ENCODE data around the gene ACER3.
"Not testable (repeated sequence)": the region's sequence is repeated elsewhere in the genome, so short reads cannot be mapped to it uniquely, and the experiment has no call there.

Gene ACER3

GRCh38 chr11:76892306-76892705, 31.6 kb downstream of the ACER3 start:
- Histone ChIP-seq H3K4me3 (ENCODE audit: low read depth in 1 of 2, low read length in 1 of 2) (no peak overlapping the region), H3K36me3 (no peaks in the 10 kb centered on the region), H3K27me3 (no peaks in the 10 kb centered on the region), H3K9me3 (no peaks in the 10 kb centered on the region), H3K4me1 (ENCODE audit: control insufficient read depth in 1 of 2, insufficient read depth in 1 of 2, low read depth in 1 of 2, low read length in 1 of 2) (no peaks in the 10 kb centered on the region), H3K27ac (no peak overlapping the region)
- TF ChIP-seq CTCF (IDR thresholded peaks at IDR 0.05): no peak

DNA sequence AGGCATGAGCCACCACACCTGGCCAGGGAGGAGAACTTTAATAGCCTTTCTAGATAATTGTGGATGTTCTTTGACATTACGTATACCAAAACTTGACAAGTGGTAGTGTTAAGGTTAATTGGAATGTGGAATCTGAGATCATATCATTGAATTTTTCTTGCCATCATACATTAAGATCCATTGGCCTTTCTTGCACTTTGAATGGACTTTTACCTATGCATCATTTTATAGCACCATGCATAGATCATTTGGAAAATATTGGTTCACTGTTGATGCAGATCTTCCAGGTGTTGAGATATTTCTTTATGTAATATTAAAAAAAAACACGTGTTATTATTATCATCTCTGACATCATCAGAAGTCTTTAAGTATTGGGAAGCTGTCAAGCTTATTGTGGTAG, 36.5 kb downstream of the ACER3 start:
- Histone ChIP-seq H3K4me1 (ENCODE audit: control insufficient read depth in 1 of 2, insufficient read depth in 1 of 2, low read depth in 1 of 2, low read length in 1 of 2) (peaks cover 2 to 4% of the 10 kb centered on the region in 2 experiments), H3K27ac (no peak overlapping the region), H3K4me3 (ENCODE audit: low read depth in 1 of 2, low read length in 1 of 2) (no peak overlapping the region), H3K27me3 (no peaks in the 10 kb centered on the region), H3K9me3 (no peaks in the 10 kb centered on the region), H3K36me3 (no peaks in the 10 kb centered on the region)
- no peak for TF ChIP-seq CTCF (IDR thresholded peaks at IDR 0.05)

- peaks cover 7 to 8% of the 10 kb centered on the region in 2 experiments for H3K4me1 ChIP-seq (ENCODE audit: control insufficient read depth in 1 of 2, insufficient read depth in 1 of 2, low read depth in 1 of 2, low read length in 1 of 2)
- no peak overlapping the region for H3K4me3 ChIP-seq (ENCODE audit: low read depth in 1 of 2, low read length in 1 of 2)
- no peak overlapping the region for H3K27ac ChIP-seq
- TF ChIP-seq CTCF (IDR thresholded peaks at IDR 0.05): no peak
- no peaks in the 10 kb centered on the region for H3K27me3 ChIP-seq
- H3K9me3 ChIP-seq: no peaks in the 10 kb centered on the region
- H3K36me3 ChIP-seq: no peaks in the 10 kb centered on the region
Measured at GRCh38 chr11:76901144-76901543, 40.4 kb downstream of the ACER3 start.

- not testable (repeated sequence) for H3K4me3 ChIP-seq (ENCODE audit: low read depth in 1 of 2, low read length in 1 of 2); H3K36me3 ChIP-seq; H3K27me3 ChIP-seq; H3K9me3 ChIP-seq; H3K27ac ChIP-seq; H3K4me1 ChIP-seq (ENCODE audit: control insufficient read depth in 1 of 2, insufficient read depth in 1 of 2, low read depth in 1 of 2, low read length in 1 of 2)
Measured at GRCh38 chr11:76901622-76902021, 40.9 kb downstream of the ACER3 start.

- peaks cover 7 to 8% of the 10 kb centered on the region in 2 experiments for H3K4me1 ChIP-seq (ENCODE audit: control insufficient read depth in 1 of 2, insufficient read depth in 1 of 2, low read depth in 1 of 2, low read length in 1 of 2)
Measured at GRCh38 chr11:76902121-76903014, 41.6 kb downstream of the ACER3 start.

More at GRCh38 chr11:76902121-76903014, 41.6 kb downstream of the ACER3 start:
- Histone ChIP-seq H3K9me3 (no peaks in the 10 kb centered on the region), H3K27ac (no peak overlapping the region), H3K4me3 (ENCODE audit: low read depth in 1 of 2, low read length in 1 of 2) (no peak overlapping the region), H3K36me3 (no peaks in the 10 kb centered on the region), H3K27me3 (no peaks in the 10 kb centered on the region)
- TF ChIP-seq CTCF (IDR thresholded peaks at IDR 0.05): no peak
